Parathyroid adenoma (tissue), 2 donors: ENCODE results near the gene EMILIN1.

ENCODE experiments used
- H2AFZ ChIP-seq: fragments of 300-600 bp; sonication (generic); one replicate; pipeline ENCODE4 v1.7.0; 2017; ENCODE audit warnings: antibody characterized with exemption, mild to moderate bottlenecking
- H3K27ac ChIP-seq: fragments of 300-600 bp; sonication (generic); one replicate; pipeline ENCODE4 v1.7.0; 2017
- H3K27me3 ChIP-seq: fragments of 300-600 bp; sonication (generic); one replicate; pipeline ENCODE4 v1.7.0; 2017; ENCODE audit warnings: low read length; ENCODE audit not compliant: control insufficient read depth, insufficient read depth
- H3K36me3 ChIP-seq: fragments of 300-600 bp; sonication (generic); one replicate; pipeline ENCODE4 v1.7.0; 2017; ENCODE audit warnings: low read length; ENCODE audit not compliant: control insufficient read depth, insufficient read depth
- H3K4me1 ChIP-seq: fragments of 300-600 bp; sonication (generic); one replicate; pipeline ENCODE4 v1.7.0; 2017; ENCODE audit warnings: control low read depth
- H3K4me2 ChIP-seq: fragments of 300-600 bp; sonication (generic); one replicate; pipeline ENCODE4 v1.7.0; 2017; ENCODE audit warnings: low read length
- H3K4me3 ChIP-seq: fragments of 300-600 bp; sonication (generic); one replicate; pipeline ENCODE4 v1.7.0; 2017; ENCODE audit warnings: low read depth, low read length
- H3K79me2 ChIP-seq: fragments of 300-600 bp; sonication (generic); one replicate; pipeline ENCODE4 v1.7.0; 2017; ENCODE audit warnings: control low read depth
- H3K9ac ChIP-seq: fragments of 300-600 bp; sonication (generic); one replicate; pipeline ENCODE4 v1.7.0; 2017; ENCODE audit warnings: mild to moderate bottlenecking
- H3K9me3 ChIP-seq: fragments of 300-600 bp; sonication (generic); one replicate; pipeline ENCODE4 v1.7.0; 2017; ENCODE audit warnings: low read length; ENCODE audit not compliant: control insufficient read depth
- CTCF ChIP-seq: fragments of 300-600 bp; sonication (generic); IDR thresholded peaks from one replicate; pipeline ENCODE4 v1.7.0; 2017; ENCODE audit warnings: antibody characterized with exemption, mild to moderate bottlenecking
- donor health status: primary hyperparathyroidism.

Gene EMILIN1

GRCh38 chr2:27070653-27071276 lies 7.7 kb upstream of the EMILIN1 start:
- Histone ChIP-seq H3K4me3 (peak overlapping the region; percentile 87), H3K36me3 (no peaks in the 10 kb centered on the region), H3K9ac (peak overlapping the region; percentile 51), H3K9me3 (no peaks in the 10 kb centered on the region), H3K4me1 (peaks cover 12% of the 10 kb centered on the region), H3K4me2 (peak overlapping the region; percentile 62), H3K79me2 (peaks cover 22% of the 10 kb centered on the region), H3K27me3 (no peaks in the 10 kb centered on the region), H2AFZ (peak overlapping the region; percentile 98), H3K27ac (peak overlapping the region; percentile 68)
- no peak for TF ChIP-seq CTCF

- Histone ChIP-seq H3K27ac (peak within 1 kb of the TSS; percentile 74), H3K4me1 (peaks cover 12% of the 10 kb centered on the region), H3K36me3 (no peaks in the 10 kb centered on the region), H3K4me2 (peak within 1 kb of the TSS; percentile 86), H3K9me3 (no peaks in the 10 kb centered on the region), H3K9ac (peak within 1 kb of the TSS; percentile 51), H2AFZ (peak within 1 kb of the TSS; percentile 98), H3K4me3 (peak within 1 kb of the TSS; percentile 87), H3K27me3 (no peaks in the 10 kb centered on the region), H3K79me2 (peaks cover 22% of the 10 kb centered on the region)
- TF ChIP-seq CTCF: peak; percentile 26
These were observed 7.0 kb upstream of the EMILIN1 start, which contains the start of gene OST4 for GRCh38 chr2:27071277-27071989. TSS of gene OST4 (minus strand) at chr2:27071654.

- Histone ChIP-seq H3K4me1 (peaks cover 12% of the 10 kb centered on the region), H3K9ac (no peak overlapping the region), H2AFZ (peak overlapping the region; percentile 95), H3K36me3 (no peaks in the 10 kb centered on the region), H3K27ac (peak overlapping the region; percentile 74), H3K9me3 (no peaks in the 10 kb centered on the region), H3K27me3 (no peaks in the 10 kb centered on the region), H3K4me2 (peak overlapping the region; percentile 86), H3K79me2 (peaks cover 22% of the 10 kb centered on the region), H3K4me3 (peak overlapping the region; percentile 63)
- no peak for TF ChIP-seq CTCF
These were observed 6.2 kb upstream of the EMILIN1 start for GRCh38 chr2:27071990-27072830.

- H3K4me1 ChIP-seq: peaks cover 12% of the 10 kb centered on the region
These were observed 5.5 kb upstream of the EMILIN1 start for GRCh38 chr2:27072920-27073319.

More at GRCh38 chr2:27072920-27073319, 5.5 kb upstream of the EMILIN1 start:
- Histone ChIP-seq H3K9me3 (no peaks in the 10 kb centered on the region), H3K9ac (no peak overlapping the region), H3K27me3 (no peaks in the 10 kb centered on the region), H2AFZ (no peak overlapping the region), H3K27ac (no peak overlapping the region), H3K79me2 (peaks cover 22% of the 10 kb centered on the region), H3K36me3 (no peaks in the 10 kb centered on the region), H3K4me2 (no peak overlapping the region), H3K4me3 (no peak overlapping the region)
- TF ChIP-seq CTCF: no peak
